Neuronal stem cell (in vitro differentiated cells): Measurements from ENCODE around the gene IFITM2.

Source experiments
- DNase-seq: peaks from one replicate; pipeline ENCODE4 v3.0.0-alpha.2; 2013; ENCODE audit warnings: low spot score
- H2AFZ ChIP-seq: one replicate; pipeline ENCODE4 v1.6.1; 2013; ENCODE audit warnings: mild to moderate bottlenecking, low read length, inconsistent platforms
- H2AK5ac ChIP-seq: 2 replicates; pipeline ENCODE4 v1.6.1; 2013; ENCODE audit warnings: low read depth, mild to moderate bottlenecking, inconsistent platforms, low read length, moderate library complexity, mixed read lengths
- H2BK120ac ChIP-seq: 2 replicates; pipeline ENCODE4 v1.6.1; 2013; ENCODE audit warnings: low read depth, mild to moderate bottlenecking, inconsistent platforms, low read length, moderate library complexity, mixed read lengths
- H2BK12ac ChIP-seq: one replicate; pipeline ENCODE4 v1.6.1; 2013; ENCODE audit warnings: low read length, inconsistent platforms
- H2BK15ac ChIP-seq: 2 replicates; pipeline ENCODE4 v1.6.1; 2013; ENCODE audit warnings: mild to moderate bottlenecking, low read length, inconsistent platforms, mixed read lengths
- H2BK5ac ChIP-seq: one replicate; pipeline ENCODE4 v1.6.1; 2013; ENCODE audit warnings: inconsistent platforms, mild to moderate bottlenecking, low read length, moderate library complexity
- H3K14ac ChIP-seq: one replicate; pipeline ENCODE4 v1.6.1; 2013; ENCODE audit warnings: low read length, inconsistent platforms
- H3K18ac ChIP-seq: 2 replicates; pipeline ENCODE4 v1.6.1; 2013; ENCODE audit warnings: low read length, inconsistent platforms
- H3K23ac ChIP-seq: 2 replicates; pipeline ENCODE4 v1.6.1; 2013; ENCODE audit warnings: low read depth, mild to moderate bottlenecking, mixed read lengths, low read length, inconsistent platforms; ENCODE audit not compliant: poor library complexity
- H3K27ac ChIP-seq: replicated peaks from 3 replicates; pipeline ENCODE4 v1.5.1; 2013; ENCODE audit warnings: low read length, inconsistent platforms
- H3K27me3 ChIP-seq, 3 experiments: 2 replicates each; pipeline ENCODE4 v1.6.1; 2013; ENCODE audit warnings: low read length in 3 of 3, mild to moderate bottlenecking in 2 of 3, inconsistent platforms in 1 of 3, low read depth in 1 of 3, mixed read lengths in 1 of 3, moderate library complexity in 1 of 3; ENCODE audit not compliant: control insufficient read depth in 3 of 3, insufficient read depth in 3 of 3
- H3K36me3 ChIP-seq, 2 donors: replicated peaks in 1 of 2; 2 replicates each; pipeline ENCODE4 v1.6.1; 2013; ENCODE audit warnings: low read length in 2 of 2; ENCODE audit not compliant: control insufficient read depth in 2 of 2, insufficient read depth in 2 of 2
- H3K4ac ChIP-seq: 2 replicates; pipeline ENCODE4 v1.6.1; 2013; ENCODE audit warnings: inconsistent platforms, mild to moderate bottlenecking, low read length, moderate library complexity
- H3K4me1 ChIP-seq, 2 donors: 1 replicate in 1 of 2; 2 replicates in 1 of 2; pipeline ENCODE4 v1.6.1; 2013; ENCODE audit warnings: low read length in 2 of 2, low read depth in 1 of 2; ENCODE audit not compliant: control insufficient read depth in 2 of 2, insufficient read depth in 1 of 2
- H3K4me2 ChIP-seq: one replicate; pipeline ENCODE4 v1.6.1; 2013; ENCODE audit warnings: mild to moderate bottlenecking, low read length, inconsistent platforms; ENCODE audit not compliant: insufficient read depth, poor library complexity, severe bottlenecking
- H3K4me3 ChIP-seq, 2 donors: 2 replicates each; pipeline ENCODE4 v1.5.1; 2013; ENCODE audit warnings: low read length in 2 of 2, mild to moderate bottlenecking in 2 of 2, inconsistent platforms in 1 of 2, moderate library complexity in 1 of 2
- H3K79me1 ChIP-seq: one replicate; pipeline ENCODE4 v1.6.1; 2013; ENCODE audit warnings: low read depth, mild to moderate bottlenecking, inconsistent platforms, low read length, moderate library complexity
- H3K9ac ChIP-seq: one replicate; pipeline ENCODE4 v1.6.1; 2013; ENCODE audit warnings: mild to moderate bottlenecking, low read depth, low read length, inconsistent platforms; ENCODE audit not compliant: poor library complexity
- H3K9me3 ChIP-seq, 2 donors: replicated peaks in 1 of 2; 2 replicates each; pipeline versions ENCODE3 to v1.6.1; 2013; ENCODE audit warnings: low read length in 2 of 2, mild to moderate bottlenecking in 2 of 2, inconsistent platforms in 1 of 2, low read depth in 1 of 2, mixed read lengths in 1 of 2, moderate library complexity in 1 of 2; ENCODE audit not compliant: control insufficient read depth in 2 of 2, insufficient read depth in 1 of 2
- H4K8ac ChIP-seq: one replicate; pipeline ENCODE4 v1.6.1; 2013; ENCODE audit warnings: low read depth, mild to moderate bottlenecking, inconsistent platforms, low read length, moderate library complexity
- H4K91ac ChIP-seq: one replicate; pipeline ENCODE4 v1.6.1; 2013; ENCODE audit warnings: low read length, low read depth, mild to moderate bottlenecking, inconsistent platforms; ENCODE audit not compliant: poor library complexity
- WGBS, 2 donors: extraction: QIAGEN DNeasy Blood & Tissue Kit; methylation state at CpG; one replicate each; pipeline ENCODE4 v1.1.7; 2013; ENCODE audit warnings: missing lambda C conversion rate in 2 of 2, mixed read lengths in 1 of 2; ENCODE audit not compliant: insufficient read length in 2 of 2, insufficient replicate concordance in 1 of 2; ENCODE audit errors: extremely low coverage in 2 of 2; 5-methylcytosine and 5-hydroxymethylcytosine counted together

IFITM2 gene

GRCh38 chr11:292211-293121, 15.2 kb upstream of the IFITM2 start:
- Histone ChIP-seq H3K27ac (no peak overlapping the region), H2BK120ac (no peak overlapping the region), H3K4me3 (no peak overlapping the region), H3K18ac (no peak overlapping the region), H3K14ac (no peak overlapping the region), H3K9me3 (no peaks in the 10 kb centered on the region), H3K4me2 (no peak overlapping the region), H3K27me3 (peaks cover 0 to 11% (median 0%) of the 10 kb centered on the region in 3 experiments), H3K4ac (no peak overlapping the region), H3K36me3 (peaks cover 23 to 31% of the 10 kb centered on the region in 2 donors), H2AFZ (no peak overlapping the region), H4K91ac (no peak overlapping the region), H2BK5ac (peak overlapping the region; percentile 82), H2AK5ac (no peak overlapping the region), H3K79me1 (peaks cover 7% of the 10 kb centered on the region), H3K23ac (peak overlapping the region; percentile 65), H2BK15ac (no peak overlapping the region), H4K8ac (peak overlapping the region; percentile 17), H3K9ac (no peak overlapping the region), H3K4me1 (peaks cover 12 to 14% of the 10 kb centered on the region in 2 donors), H2BK12ac (no peak overlapping the region)
- WGBS, 2 donors: no CpG with 5 or more reads among the region's 29 CpGs
- DNase-seq: no peak

- peaks cover 6% of the 10 kb centered on the region for H3K79me1 ChIP-seq
- H3K9me3 ChIP-seq: no peaks in the 10 kb centered on the region
- no peak overlapping the region for H4K91ac ChIP-seq
- H3K18ac ChIP-seq: no peak overlapping the region
- peaks cover 23 to 31% of the 10 kb centered on the region in 2 donors for H3K36me3 ChIP-seq
- no peak overlapping the region for H2AK5ac ChIP-seq
- no peak overlapping the region for H2BK5ac ChIP-seq
- peaks cover 0 to 2% (median 0%) of the 10 kb centered on the region in 3 experiments for H3K27me3 ChIP-seq
- H2AFZ ChIP-seq: no peak overlapping the region
- peaks cover 10 to 12% of the 10 kb centered on the region in 2 donors for H3K4me1 ChIP-seq
- no peak overlapping the region for H3K27ac ChIP-seq
- DNase-seq: no peak
- no peak overlapping the region for H3K4ac ChIP-seq
- H3K23ac ChIP-seq: no peak overlapping the region
- H2BK12ac ChIP-seq: no peak overlapping the region
- no peak overlapping the region for H2BK15ac ChIP-seq
- WGBS, 2 donors: no CpG with 5 or more reads among the region's 18 CpGs
- H2BK120ac ChIP-seq: no peak overlapping the region
- no peak overlapping the region for H4K8ac ChIP-seq
- no peak overlapping the region for H3K4me2 ChIP-seq
- H3K9ac ChIP-seq: no peak overlapping the region
- no peak overlapping the region for H3K4me3 ChIP-seq
- no peak overlapping the region for H3K14ac ChIP-seq
Measured at GRCh38 chr11:293271-293851, 14.3 kb upstream of the IFITM2 start.

DNA sequence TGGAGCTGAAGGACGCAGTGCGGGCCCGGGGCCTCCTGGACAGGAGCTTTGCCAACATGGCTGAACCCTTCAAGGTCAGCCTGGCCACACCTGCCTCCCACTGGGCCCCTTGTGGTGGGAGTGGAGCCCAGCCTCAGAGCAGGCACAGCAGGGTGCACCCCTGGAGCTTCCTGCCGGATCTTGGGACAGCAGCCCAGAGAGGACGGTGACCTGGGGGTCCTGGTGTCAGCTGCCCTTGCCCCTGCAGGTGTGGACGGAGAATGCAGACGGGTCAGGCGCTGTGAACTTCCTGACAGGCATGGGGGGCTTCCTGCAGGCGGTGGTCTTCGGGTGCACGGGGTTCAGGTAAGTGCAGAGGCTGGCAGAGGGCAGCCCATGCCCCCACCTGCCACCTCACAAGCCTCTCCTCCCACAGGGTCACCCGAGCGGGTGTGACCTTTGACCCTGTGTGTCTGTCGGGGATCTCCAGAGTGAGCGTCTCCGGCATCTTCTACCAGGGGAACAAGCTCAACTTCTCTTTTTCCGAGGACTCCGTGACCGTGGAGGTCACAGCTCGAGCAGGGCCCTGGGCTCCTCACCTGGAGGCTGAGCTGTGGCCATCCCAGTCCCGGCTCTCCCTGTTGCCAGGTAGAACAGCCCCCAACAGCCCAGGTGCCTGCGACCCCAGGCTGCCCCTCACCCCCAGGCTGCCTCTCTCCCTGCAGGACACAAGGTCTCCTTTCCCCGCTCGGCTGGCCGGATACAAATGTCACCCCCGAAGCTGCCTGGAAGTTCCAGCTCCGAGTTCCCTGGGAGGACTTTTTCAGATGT, 13.6 kb upstream of the IFITM2 start:
- Histone ChIP-seq H3K4me3 (no peak overlapping the region), H3K9ac (no peak overlapping the region), H2BK120ac (no peak overlapping the region), H3K4me1 (peaks cover 10 to 11% of the 10 kb centered on the region in 2 donors), H2AK5ac (no peak overlapping the region), H3K4me2 (no peak overlapping the region), H2BK5ac (no peak overlapping the region), H3K27ac (no peak overlapping the region), H3K36me3 (peaks cover 23 to 31% of the 10 kb centered on the region in 2 donors), H3K4ac (no peak overlapping the region), H3K9me3 (no peaks in the 10 kb centered on the region), H3K23ac (no peak overlapping the region), H2BK15ac (no peak overlapping the region), H3K79me1 (peaks cover 5% of the 10 kb centered on the region), H4K91ac (no peak overlapping the region), H4K8ac (peak overlapping the region; percentile 82), H2AFZ (no peak overlapping the region), H3K14ac (no peak overlapping the region), H2BK12ac (peak overlapping the region; percentile 10), H3K27me3 (no peaks in the 10 kb centered on the region), H3K18ac (no peak overlapping the region)
- no peak for DNase-seq
- no CpG with 5 or more reads among the region's 27 CpGs for WGBS, 2 donors
